NCI-H2107 treated with DMSO at 0.1 percent for 48 hours (cell line): ENCODE results near the gene ZNF451.
"Not testable (repeated sequence)": the region's sequence is repeated elsewhere in the genome, so short reads cannot be mapped to it uniquely, and the experiment has no call there.

Source experiments
- DNase-seq: peaks from one replicate; lab custom pipeline; 2025; ENCODE audit not compliant: unreplicated experiment; lab: John Stamatoyannopoulos, UW

Gene ZNF451

DNA sequence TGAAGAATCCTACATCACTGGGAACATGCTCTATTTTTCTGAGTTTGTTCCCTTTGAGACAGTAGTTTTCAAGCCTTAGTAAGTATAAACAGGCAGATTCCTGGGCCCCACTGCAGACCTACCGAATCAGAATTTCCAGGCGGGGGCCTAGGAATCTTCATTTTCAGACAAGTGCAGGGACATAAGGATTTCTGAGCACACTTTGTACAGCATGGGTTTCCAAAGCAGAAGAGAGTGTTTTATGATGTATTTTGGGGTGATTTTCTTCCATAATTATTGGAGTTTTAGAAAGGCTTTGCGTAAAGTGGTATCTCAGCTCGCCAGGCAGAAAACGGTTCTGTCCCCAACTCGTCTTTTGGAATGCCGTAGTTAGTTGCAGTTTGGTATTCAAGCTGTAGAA, 1.4 kb downstream of the ZNF451 start:
- not testable (repeated sequence) for DNase-seq

DNA sequence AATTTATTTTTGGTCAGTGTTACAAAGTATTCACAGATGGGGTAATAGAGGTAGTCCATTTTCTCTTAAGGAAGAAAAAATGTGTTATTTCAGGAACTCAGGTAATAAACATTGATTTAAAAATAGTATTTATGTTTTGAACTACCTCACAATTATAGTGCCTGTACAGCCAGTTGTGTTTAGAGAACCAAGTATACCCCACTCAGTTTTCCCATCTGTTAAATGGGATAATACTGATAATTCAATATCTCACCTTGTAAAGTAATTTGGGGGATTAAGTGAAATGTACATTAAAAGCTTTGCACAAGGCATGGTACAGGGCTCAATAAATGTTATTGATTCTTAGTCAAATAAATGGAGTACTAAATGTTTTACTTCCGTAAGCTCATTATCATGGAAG, 4.7 kb downstream of the ZNF451 start:
- no peak for DNase-seq

- DNase-seq, result no peak
These were observed 7.6 kb downstream of the ZNF451 start for GRCh38 chr6:57097596-57097995.

- no peak for DNase-seq
These were observed 13.0 kb downstream of the ZNF451 start for GRCh38 chr6:57102976-57103375.

DNA sequence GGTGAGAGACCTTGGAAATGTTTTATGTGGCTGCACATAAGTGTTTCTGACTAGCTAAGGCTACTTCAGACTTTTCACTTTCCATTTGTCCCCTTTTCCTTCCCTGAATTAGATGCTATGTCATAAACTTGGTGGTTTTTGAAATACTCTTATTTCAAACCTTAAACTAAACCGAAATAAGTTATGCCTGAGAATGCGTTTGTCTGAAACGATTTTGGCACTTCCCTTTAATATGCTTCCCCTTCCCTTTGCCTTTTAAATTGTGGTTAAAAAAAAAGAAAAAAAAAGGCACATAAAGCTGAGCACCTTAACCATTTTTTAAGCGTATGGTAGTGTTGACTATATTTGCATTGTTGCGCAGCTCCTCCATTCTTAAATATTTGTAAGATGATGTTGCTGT, 14.3 kb downstream of the ZNF451 start:
- DNase-seq, result no peak

DNA sequence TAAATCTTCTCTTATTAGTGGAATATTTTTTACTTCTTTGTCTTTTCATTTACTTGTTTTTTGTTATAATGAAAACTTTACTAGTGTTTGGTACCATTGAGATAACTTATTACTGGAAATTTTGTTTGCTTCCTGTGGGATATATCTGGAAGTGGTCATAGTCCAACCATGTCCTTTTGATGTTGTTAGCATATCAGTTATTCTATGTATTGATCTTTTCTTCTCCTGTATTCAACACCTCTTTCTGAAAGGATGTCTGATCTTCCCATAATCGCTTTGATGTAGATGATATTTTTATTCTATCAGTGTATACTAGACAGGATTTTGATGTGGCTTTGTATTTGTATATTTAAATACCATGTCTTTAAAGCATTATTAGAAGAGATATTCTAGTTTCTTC, 17.0 kb downstream of the ZNF451 start:
- DNase-seq, result no peak

DNA sequence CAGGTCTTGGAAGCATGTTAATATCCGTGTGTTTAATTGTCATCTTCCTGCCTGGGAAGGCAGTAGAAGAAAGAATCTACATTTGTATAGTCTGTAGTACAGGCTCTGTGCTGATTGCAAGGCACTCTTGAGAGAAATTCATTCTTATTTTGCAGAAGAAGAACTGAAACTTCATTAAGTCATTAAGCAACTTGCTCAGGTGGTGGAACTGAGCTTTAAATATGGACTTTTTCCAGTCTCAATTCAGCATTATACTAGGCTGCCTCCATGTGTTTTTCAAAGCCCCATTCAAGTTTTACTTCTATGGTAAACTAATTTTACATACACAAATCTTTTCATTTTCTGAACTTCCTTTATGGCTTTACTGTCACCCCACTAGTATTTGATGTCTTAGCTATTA, 18.7 kb downstream of the ZNF451 start:
- no peak for DNase-seq

DNA sequence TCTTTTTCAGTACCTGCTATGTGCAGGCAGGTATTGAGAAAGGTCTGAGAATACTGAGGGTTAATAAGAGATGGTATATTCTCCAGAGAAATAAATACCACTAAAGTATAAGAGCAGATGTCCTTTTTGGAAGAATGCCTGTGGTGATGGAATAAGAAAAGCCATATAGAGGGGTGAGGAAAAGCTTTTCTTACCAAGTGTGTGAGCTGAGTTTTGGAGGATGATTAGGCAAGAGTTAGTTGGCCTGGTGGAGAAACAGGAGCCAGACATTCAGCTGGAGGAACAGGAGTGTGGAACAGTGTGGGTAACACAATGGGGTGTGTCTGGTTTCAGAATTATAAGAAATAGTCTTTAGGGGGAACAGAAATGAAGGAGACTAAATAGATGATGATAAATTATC, 19.9 kb downstream of the ZNF451 start:
- DNase-seq, result no peak

DNA sequence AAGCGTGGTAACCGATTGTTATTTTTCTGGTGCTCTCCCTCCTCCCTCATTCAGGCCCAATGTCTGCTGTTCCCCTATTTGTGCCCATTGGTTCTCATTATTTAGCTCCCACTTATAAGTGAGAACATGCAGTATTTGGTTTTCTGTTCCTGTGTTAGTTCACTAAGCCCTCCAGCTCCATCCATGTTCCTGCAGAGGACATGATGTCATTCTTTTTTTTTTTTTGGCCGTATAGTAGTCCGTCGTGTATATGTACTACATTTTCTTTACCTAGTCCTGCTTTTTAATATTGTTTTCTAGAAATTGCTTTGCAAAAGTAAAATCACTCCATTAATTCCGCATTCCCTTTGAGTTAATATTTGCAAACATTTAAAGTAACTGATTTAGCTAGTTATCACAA, 23.1 kb downstream of the ZNF451 start:
- DNase-seq, result no peak

- DNase-seq, result no peak
These were observed 26.8 kb downstream of the ZNF451 start for GRCh38 chr6:57116776-57117175.

GRCh38 chr6:57117796-57118195, 27.8 kb downstream of the ZNF451 start:
- no peak for DNase-seq

GRCh38 chr6:57123111-57123510, 33.1 kb downstream of the ZNF451 start:
- no peak for DNase-seq

GRCh38 chr6:57127763-57128162, 37.8 kb downstream of the ZNF451 start:
- no peak for DNase-seq

DNA sequence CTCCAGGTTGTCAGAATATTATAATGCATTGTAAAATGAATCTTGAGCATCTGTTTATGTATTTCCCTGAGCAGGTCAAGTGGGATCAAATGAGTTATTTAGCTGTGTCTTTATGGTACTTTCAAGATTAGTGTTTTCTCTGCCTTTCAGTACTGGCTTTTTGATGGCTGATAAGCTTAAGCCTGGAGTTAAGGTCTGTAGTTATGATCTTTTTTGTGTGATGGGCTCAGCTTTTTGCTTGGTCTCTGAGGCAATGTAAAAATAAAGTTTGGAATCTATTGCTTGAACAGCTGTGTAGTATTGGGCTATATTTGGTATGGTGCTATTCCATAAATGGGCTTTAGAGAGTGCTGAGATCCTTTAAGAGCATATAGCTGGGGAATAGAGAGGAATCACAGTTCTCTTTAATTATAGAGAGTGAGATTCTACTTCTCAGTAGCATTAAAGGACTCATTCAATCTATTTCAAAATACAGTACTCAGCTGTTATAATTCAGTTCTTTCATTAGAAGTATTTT, 40.7 kb downstream of the ZNF451 start:
- no peak for DNase-seq

DNA sequence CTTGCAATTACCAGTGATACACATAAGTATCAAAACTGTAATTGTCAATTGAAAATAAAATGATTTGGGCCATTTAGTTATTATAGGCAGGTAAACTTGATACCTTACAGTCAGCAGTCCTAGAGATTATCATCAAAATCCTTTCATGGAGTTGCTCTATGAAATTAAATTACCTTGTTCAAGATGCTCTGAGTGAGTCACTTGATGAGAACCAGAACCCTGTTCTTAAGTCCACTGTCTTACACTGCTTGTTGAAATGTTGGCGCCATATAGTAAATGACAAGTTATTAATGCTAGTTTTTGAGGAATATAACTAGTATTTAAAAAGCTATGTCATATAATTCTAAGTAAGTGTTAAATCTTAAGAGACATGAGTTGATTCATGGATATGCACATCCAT, 45.0 kb downstream of the ZNF451 start:
- no peak for DNase-seq

GRCh38 chr6:57135885-57136284, 45.9 kb downstream of the ZNF451 start:
- no peak for DNase-seq

DNA sequence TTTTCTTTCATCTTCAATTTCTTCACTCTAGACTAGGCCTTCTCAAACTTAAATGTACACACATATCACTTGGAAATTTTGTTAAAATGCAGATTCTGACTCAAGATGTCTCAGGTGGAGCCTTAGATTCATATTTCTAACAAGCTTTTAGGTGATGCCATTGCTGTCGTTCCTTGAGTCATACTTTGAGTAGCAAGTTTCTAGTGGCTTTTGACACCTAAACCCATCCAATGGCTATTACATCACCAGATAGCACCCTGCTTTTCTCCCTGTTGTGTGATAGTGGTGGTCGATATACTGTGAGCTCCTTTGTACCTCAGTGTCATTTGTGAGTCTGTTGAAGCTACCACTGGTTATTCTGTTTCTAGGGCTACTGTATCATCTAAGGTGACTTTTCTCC, 47.4 kb downstream of the ZNF451 start:
- no peak for DNase-seq

DNA sequence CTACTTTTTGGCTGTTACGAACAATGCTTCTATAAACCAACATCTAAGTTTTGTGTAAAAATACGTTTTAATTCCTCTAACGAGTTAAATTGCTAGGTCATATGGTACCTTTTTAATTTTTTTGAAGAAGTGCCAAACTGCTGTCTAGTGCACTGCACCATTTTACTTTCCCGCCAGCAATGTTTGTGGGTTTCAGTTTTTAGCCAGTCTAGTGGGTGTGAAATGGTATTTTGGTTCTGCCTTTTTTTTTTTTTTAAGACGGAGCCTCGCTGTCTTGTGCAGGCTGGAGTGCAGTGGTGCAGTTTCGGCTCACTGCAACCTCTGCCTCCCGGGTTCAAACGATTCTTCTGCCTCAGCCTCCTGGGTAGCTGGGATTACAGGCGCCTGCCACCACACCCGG, 48.0 kb downstream of the ZNF451 start:
- DNase-seq, result no peak

DNA sequence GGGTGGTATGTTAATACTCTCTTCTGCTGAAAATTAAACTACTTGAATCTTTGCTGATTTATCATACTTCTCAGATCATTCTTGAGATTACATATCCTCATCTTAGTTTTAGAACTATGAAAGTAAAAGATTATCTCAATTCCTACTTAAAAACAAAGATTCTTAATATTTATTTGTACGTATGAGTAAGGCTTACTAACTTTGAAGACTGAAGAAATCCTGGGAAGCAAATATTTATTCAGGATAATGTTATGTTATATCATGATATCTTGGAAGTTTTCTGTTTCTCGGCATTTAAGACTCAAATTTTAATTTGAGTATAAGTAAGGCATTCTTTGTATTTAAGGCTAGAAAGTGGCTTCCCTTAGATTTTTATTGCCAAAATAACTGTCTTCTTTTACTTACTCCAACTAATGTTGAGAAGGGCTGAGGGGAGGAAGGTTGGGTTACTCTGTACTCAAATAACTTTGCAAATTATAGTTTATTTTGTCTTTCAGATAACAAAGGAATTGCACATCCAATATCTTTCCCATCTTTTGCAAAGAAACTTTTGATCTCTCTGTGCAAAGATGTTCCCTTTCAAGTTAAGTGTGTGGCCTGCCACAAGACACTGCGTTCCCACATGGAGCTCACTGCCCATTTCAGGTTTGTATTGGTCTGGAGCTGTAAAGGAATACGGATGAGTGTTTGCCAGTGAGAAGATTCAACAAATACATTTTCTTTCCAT, 51.6 kb downstream of the ZNF451 start:
- no peak for DNase-seq

DNA sequence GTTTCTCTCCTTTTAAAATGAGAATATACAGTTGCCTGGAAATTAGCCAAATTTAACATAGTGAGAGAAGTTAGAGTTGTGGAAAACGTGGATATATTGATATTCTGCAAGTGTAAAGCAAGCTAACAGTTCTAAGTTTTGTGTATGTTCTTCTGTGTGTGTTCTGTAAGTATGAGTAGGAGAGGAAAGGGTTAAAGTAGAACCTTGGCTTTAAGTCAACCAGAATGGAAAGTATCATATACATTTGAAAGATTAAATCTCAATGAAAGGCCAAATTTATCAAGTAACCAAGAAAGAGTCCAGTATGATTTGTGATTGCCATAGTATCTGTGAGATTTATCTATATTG, 52.2 kb downstream of the ZNF451 start:
- no peak for DNase-seq

GRCh38 chr6:57143690-57144089, 53.7 kb downstream of the ZNF451 start:
- no peak for DNase-seq

- no peak for DNase-seq
These were observed 57.4 kb downstream of the ZNF451 start for GRCh38 chr6:57147401-57147800.
